ENCODE data around the gene HLA-DMA. TPM values are rescaled to one million over a fixed set of nuclear protein-coding genes. Genes with fewer than 3 reads are reported as not detected.

Gene HLA-DMA
- total and polyA plus RNA-seq, 2 of the 4 experiments (the other 2 are of a cell fraction) = 2.3 to 8.3 TPM

GRCh38 chr6:32952817-32953739, at the start of gene HLA-DMA (continued):
- TF ChIP-seq, protein P1, sequence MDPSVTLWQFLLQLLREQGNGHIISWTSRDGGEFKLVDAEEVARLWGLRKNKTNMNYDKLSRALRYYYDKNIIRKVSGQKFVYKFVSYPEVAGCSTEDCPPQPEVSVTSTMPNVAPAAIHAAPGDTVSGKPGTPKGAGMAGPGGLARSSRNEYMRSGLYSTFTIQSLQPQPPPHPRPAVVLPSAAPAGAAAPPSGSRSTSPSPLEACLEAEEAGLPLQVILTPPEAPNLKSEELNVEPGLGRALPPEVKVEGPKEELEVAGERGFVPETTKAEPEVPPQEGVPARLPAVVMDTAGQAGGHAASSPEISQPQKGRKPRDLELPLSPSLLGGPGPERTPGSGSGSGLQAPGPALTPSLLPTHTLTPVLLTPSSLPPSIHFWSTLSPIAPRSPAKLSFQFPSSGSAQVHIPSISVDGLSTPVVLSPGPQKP (IDR thresholded peaks at IDR 0.05; ENCODE audit: borderline replicate concordance, low read depth, low read length) = no peak
- TF ChIP-seq NFE2L2 (IDR thresholded peaks at IDR 0.05; ENCODE audit: low read depth, low read length) (no peak), MAFK (IDR thresholded peaks at IDR 0.05; ENCODE audit: low read depth, low read length) (no peak), SMC3 (IDR thresholded peaks at IDR 0.05; ENCODE audit: low read depth, low read length) (peak; percentile 77)
